ENCODE data around the gene TMEM176A.
"Not testable (repeated sequence)": the region's sequence is repeated elsewhere in the genome, so short reads cannot be mapped to it uniquely, and the experiment has no call there.

Gene TMEM176A

DNA sequence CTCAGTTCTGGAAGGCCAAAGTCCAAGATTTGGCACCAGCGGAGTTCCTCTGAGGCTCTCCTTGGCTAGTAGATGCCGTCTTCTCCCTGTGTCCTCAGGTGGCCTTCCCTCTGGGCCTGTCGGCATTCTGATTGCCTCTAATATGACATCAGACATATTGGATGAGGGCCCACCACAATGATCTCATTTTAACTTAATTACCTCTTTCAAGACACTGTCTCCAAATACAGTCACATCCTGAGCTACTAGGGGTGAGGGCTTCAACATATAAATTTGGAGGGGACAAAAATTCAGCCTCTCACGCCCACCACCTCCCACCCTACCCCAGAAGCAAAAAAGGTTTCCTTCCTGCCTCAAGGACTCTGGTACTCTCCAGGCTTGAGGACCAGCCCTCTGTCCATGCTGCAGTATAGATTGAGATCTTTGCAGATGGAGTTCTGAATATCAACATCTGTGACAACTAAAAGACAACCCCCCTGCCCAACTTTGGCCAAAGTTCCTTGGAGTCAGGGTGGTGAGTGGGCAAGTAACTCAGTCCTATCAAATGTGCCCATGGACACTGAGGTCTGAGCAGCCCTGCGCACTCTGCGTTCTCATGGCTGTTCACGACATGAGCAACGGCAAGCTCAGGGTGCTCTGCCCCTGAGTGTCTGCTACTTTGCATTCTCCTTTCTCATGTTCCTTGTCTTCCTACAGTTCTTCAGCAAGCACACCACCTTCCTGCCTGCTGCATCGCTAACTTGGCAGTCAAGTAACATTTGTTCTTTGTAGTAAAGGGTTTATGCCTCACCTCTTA, 11.9 kb upstream of the TMEM176A start:
- no peak for DNase-seq

DNA sequence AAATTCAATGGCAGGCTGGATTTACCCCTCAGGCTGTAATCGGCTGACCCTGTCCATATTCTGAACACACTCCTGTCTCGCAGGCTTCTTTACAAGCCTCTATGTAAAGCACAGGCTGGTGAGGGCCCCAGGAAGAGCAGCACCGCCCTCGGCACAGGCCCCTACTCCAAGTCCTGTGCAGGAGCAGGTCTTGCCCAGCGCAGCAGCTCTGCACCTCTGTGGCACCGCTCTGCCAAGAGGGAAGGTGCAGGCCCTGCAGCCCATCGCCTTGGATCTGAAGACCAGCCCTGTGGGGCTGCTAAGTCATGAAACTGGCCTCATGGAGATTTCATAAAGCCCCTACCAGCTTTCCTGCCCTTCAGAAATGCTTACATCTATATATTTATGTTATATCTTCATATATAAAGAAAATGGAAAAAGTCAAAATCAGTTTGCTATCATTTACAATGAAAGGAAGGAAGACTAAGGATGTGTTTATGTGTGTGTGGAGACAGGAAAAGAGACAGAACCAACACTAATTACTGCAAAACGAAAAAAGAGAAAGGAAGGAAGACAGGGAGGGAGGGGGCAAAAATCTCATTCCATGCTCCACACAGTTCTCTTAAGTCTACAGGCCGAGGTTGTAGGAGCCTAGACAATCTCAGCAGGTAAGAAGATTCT, 10.0 kb upstream of the TMEM176A start:
- DNase-seq = no peak

DNA sequence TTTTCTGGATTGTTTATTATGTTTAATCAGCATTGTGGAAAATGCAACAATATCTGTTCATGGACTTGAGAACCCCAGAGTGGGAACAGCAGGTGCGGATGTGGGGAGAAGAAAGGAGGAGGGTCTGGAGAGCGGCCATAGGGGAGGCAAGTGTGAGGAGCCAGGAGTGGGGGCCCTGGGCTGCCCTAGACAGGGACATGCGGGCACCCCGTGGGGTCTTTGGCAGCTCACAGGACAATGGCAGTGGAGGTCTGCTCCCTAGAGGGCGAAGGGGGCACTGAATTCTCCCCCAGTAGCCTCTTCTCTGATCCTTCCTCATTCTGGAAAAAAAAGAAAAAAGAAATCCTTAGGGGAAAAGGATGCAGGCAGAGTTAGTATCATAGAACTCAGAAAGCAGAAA, 9.3 kb upstream of the TMEM176A start:
- no peak for DNase-seq

DNA sequence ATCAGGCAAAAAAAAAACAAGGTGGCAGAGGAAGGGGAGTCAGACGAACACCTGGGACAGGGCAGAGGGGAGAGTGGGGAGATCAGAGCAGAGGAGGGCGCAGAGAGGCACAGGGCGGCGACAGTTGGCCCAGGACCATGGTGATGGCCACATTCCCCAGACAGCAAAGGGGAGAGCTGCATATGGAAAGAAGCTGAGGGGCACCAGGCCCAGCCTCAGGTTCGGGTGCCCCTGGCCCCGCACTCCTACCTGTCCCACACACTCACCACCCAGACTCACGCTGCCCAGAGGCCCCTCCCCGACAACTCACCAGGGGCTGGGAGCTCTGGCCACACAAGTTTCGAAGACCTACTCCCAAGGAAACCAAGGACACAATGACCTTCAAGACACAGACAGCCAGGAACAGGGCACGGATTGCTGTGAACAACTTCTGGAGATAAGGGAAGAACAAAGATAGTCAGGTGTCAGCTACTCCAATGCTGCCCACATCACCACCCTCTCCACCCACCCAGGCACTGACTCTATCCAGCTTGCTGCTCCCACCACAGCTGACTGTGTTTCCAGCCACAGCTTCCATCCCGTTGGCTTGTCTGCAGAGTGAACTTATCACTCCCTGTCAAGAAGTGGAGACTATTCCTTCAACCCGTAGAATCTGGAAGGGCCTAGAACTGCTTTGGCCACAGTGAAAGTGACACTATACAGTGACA, 8.7 kb upstream of the TMEM176A start:
- no peak for DNase-seq

DNA sequence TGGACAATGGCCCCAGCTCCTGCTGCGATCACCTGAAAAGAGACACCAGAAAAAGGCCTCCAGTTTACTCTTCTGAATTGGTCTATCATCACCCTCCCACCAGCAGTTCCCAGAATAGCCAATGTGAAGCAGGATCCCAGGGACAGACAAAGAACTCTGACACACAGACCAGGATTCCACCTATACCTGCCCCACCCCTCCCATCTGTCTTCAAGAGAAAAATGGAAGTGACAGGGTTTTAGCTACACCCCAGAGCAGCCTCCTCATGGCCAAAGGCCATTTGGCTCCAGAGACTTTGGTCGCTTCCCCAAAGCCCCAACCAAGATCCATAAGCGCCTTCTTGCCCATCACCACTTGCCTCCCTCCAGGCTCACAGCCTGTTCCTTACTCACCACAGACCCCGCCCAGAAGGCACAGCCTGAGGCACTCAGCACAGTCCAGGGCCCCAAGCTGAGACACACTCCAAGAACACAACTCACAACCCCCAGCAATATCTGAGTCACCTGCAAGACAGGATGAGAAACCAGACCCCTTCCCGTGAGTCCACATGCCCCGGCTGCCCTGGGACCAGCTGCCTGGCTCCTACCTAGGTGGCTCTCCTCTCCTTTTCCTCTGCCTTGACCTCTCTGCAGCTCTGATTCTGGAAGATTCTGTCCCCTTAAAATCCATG, 6.9 kb upstream of the TMEM176A start:
- no peak for DNase-seq

DNA sequence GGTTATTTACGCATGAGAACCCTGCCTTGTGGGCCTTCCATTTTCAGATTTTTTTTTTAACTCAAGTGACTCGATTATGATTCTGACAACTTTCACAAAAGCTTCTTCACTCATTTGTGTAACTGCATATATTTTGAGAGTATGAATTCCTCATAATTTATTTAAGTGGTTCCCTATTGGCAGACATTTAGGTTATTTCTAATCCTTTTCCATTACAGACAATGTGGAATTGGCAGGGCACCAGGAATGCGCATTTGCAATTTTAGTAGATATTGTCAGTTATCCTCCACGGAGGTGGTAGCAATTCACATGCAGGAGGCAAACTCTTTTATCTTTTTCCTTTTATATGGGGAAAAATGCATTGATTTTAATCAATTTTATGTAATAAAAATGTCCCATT, 2.9 kb upstream of the TMEM176A start:
- DNase-seq = no peak

DNA sequence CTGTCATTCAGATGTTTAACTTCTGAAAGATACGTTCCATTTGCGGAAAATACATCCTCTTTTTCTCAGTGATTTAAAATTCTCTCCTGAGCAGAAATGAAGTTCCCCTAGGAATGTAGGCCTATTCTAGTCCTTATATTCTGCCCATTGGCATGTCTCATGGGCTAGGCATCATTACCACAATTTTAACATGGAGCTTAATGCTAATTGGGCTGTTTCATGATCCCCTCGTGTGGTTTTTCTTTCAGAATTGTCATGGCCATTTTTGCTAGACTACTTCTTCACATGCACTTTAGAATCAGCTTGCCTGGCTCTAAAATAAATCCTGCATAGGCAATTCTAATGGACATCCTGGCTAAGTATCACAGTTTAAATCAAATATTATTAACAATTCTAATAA, 1.4 kb upstream of the TMEM176A start:
- no peak for DNase-seq

DNA sequence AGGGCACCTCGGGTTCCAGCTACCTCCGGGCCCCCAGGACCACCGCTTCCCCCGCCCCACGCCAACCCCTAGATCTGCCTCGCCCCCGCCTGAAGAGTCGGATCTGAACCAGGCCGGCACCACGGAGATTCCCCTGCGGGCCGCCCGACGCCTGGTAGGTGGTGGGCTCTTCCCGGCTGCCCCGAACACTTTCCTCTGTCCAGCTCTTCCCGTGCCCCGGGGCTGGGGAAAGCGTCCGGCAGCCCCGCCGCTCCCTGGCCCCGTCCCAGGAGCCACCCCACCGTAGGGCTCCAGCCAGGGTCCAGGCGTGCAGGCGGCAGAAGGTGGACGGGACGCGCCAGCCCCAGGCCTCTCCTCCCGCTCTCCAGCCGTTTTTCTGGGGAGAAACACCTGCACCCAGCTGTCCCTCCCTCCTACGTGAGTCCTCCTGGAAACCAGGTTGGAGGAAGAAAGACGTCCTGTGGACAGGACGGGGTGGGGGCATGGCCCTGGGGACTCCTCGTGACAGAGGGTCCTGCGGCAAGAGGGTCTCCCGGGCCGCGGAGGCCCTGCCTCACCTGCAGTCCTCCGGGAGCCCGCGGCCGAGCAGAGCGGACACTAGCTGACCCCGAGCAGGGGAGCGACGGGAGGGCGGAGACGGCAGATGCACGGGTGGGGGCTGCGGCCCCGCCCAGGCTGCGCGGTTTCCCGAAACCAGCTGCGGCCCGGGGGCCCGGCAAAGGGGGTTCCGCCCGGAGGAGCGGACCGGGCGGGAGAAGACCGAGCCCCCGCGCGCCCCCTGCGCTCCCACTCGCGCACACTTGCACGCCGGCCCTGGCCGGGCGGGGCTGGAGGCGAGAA, 608 bp upstream of the TMEM176A start, which contains the start of gene TMEM176B:
Gene TMEM176B, minus strand, starts transcription at position 624 of the 840 bp plus-strand sequence. CDS start 3,795 bp downstream, outside the sequence.
- no peak for DNase-seq

DNA sequence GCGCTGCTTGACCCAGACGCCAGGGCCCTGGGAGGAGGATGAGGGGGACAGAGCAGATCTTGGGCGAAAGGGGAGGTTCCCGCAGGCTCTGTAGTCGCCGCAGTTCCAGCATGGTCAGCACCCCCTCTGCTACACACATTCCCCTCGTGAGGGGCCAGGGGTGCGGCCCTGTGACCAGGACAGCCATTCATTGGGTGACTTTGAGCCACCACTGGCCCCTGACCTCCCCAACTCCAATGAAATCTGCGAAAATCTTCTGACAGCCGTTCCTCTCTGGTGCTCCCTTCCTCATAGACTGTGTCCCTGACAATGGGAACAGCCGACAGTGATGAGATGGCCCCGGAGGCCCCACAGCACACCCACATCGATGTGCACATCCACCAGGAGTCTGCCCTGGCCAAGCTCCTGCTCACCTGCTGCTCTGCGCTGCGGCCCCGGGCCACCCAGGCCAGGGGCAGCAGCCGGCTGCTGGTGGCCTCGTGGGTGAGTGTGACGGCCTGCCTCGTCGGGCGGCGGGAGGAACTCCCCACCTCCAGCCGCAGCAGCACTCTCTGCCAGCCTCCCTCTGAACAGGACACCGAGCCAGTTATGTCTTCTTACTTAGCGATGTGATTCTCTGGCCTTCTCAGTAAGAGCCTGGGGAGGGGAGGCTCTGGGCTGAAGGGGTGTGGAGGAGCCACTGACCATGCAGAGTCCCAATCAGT, 825 bp downstream of the TMEM176A start:
- DNase-seq = no peak

DNA sequence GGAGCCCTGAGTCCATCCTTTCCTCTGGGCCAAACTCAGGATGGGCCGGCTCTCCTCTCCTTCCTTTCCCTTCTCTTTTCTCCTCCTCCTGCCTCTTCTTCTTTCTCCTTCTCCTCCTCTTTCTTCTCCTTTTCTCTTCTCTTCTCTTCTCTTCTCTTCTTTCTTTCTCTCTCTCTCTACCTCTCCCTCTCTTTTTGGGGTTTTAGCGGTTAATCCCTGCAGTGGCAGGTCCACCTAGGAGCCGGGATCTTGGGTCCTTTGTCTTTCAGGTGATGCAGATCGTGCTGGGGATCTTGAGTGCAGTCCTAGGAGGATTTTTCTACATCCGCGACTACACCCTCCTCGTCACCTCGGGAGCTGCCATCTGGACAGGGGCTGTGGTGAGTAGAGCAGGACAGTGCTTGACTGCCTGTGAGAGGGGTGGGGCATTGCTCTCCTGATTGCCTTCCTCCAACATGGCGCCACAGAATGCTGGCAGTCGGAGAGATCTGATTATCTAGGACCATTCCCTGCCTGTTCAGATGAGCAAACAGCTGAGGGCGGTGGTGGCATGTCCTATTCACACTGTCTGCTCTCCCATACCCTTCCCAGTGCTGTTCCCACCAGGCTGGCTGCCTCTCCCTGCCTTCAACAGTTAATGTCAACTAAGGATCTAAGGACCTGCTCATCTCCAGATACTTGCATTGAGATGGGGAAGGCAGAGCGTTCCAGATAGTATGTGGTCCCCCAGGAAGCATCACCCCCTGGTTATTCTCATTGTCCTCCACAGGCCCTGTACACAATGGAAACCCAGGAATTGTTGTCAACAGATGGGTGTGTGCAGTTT, 1.6 kb downstream of the TMEM176A start:
- DNase-seq = no peak

DNA sequence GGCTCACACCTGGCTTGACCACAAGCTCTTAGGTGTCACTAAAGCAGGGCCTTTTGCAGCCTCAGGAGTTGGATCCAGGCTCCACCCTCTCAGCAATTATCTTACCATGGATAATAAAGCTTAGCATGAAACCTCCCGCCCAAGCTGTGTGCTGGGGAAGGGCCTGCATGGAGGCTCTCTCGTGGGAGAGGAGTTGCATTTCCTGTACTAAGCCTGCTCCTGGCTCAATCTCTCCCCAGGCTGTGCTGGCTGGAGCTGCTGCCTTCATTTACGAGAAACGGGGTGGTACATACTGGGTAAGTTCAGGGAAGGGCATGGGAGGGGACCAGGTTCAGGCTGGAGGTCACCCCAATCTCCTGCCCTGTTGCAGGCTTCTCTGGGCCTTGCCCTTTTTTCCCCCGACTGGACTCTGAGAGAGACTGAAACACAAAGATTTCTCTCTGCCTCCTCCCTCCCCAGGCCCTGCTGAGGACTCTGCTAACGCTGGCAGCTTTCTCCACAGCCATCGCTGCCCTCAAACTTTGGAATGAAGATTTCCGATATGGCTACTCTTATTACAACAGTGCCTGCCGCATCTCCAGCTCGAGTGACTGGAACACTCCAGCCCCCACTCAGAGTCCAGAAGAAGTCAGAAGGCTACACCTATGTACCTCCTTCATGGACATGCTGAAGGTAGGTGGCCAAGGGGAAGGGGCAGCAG, 2.7 kb downstream of the TMEM176A start:
- no peak for DNase-seq

DNA sequence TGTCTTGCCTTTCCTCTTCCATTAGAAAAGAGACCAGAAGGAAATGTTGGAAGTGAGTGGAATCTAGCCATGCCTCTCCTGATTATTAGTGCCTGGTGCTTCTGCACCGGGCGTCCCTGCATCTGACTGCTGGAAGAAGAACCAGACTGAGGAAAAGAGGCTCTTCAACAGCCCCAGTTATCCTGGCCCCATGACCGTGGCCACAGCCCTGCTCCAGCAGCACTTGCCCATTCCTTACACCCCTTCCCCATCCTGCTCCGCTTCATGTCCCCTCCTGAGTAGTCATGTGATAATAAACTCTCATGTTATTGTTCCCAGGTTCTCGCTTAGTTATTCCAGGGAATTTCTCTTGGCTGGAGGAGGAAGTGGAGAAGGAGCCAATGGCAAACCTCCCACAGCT, 4.2 kb downstream of the TMEM176A start:
- no peak for DNase-seq

DNA sequence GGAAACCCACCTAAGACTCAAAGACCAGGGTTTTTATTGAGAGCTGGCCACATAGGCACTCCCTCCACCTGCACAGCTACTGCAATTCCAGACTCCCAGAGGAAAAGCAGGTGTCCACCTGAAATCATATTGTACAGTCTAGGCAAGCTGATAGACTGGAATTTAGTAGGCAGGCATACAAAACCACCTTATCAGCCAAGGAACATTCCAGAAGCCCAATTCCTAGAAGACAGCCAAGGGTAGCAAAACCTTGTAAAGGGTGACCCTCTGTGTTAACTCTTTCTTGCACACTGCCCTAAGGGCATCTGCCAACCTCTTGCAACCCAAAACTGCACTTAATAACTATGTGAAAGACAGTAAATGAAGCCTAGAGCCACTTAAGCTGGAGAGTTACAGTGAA, 5.3 kb downstream of the TMEM176A start:
- DNase-seq = no peak

DNA sequence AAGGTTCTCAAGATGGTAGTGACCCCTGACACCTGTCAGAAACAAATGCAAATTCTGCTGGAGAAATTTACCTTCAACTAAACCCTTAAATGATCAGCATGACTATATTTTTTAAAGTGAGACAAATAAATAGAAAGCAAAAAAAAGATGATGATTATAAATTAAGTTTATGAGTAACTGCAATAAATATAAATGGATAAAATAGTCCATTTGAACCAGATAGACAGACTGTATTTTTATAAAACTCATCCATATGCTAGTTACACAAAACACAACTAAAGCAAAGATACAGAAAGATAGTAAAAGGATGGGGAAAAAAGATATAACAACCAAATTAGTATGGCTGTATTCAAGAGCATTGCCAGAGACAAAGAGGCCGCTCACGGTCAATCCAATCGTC, 5.9 kb downstream of the TMEM176A start:
- DNase-seq = no peak

DNA sequence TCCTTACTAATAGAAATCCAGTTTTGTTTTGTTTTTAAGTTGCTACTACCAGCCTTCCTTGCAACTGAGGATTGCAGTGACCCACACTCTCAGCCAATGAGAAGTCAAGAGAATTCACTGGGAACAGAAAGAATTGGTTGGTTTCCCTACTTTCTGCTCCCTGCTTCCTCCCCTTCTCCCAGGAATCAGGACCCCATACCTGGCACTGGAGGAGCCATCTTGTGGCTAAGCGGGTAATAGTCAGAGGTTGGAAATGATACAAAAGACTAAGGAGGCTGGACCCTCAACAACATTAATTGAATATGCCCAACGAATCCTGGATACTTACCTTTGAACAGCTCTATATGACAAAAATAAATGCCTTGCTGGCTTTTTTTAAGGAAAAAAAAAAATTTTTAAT, 6.3 kb downstream of the TMEM176A start:
- DNase-seq = no peak

DNA sequence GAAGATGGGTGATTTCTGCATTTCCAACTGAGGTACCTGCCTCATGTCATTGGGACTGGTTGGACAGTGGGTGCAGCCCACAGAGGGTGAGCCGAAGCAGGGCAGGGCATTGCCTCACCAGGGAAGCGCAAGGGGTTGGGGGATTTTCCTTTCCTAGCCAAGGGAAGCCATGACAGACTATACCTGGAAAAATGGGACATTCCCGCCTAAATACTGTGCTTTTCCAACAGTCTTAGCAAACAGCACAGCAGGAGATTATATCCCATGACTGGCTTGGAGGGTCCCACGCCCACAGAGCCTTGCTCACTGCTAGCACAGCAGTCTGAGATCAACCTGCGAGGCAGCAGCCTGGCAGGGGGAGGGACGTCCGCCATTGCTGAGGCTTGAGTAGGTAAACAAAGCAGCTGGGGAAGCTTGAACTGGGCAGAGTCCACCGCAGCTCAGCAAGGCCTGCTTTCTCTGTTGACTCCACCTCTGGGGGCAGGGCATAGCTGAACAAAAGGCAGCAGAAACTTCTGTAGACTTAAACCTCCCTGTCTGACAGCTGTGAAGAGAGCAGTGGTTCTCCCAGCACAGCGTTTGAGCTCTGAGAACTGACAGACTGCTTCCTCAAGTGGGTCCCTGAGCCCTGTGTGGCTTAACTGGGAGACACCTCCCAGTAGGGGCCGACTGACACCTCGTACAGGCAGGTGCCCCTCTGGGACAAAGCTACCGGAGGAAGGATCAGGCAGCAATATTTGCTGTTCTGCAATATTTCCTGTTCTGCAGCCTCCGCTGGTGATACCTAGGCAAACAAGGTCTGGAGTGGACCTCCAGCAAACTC, 7.3 kb downstream of the TMEM176A start:
- not testable (repeated sequence) for DNase-seq

DNA sequence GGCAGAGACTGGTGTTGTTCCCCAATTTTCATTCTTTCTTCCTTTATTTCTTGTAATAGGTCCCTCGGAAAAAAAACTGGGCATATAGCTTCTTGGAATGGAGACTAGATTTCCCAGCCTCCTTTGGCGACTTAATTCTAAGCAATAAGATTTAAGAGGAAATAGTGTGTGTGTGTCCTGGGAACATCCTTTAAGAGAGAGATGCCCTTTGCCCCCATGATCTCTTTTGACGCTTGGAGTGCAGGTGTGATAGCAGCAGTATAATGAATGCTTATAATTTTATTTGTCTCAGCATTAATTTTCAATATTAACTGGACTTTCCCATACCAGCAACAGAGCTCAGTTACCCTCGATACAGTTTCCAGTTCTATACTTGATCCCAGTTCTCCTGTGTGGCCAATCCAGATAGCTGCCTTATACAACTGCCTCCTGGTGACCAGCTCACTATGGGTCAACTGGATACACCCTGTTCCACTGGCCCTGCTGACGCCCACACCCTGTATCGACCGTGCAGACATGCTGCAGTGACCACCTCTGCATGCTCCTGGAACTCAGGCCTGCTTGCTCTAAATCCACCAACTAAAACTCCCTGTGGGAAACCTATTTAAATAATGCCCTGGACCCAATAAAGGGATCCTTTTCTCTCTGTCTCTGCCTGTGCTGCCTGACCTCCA, 13.9 kb downstream of the TMEM176A start:
- no peak for DNase-seq

DNA sequence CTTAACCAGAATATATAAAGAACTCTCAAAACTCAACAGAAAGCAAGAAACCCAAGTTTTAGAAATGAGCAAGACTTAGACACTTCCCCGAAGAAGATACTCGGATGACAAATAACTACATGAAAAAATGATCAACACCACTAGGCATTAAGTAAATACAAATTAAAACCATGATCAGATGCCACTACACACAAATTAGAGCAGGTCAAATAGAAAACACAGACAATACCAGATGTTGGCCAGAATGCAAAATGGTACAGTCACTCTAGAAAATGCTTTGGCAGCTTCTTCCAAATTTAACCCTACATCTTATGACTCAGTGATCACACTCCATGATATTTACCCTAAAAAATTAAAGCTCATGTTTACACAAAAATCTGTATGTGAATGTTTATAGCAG, 18.4 kb downstream of the TMEM176A start:
- DNase-seq = no peak

DNA sequence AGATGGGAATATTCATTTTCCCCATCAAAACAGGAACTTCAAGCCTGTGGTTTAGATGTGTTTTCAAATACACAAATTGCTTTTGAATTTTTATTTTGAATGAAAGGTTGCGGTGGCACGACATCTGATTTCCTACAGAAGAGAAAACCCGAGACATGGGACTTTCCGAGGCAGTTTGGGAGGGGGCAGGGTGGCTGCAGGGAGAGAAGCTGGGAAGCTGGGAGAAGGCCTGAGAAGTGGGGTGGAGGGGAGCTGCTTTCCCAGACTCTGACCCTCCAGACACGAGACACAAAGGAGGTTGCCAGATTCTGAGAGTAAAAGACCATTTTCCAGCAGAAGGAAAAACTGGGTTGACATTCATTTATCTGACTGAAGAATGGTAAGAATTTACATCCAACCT, 19.6 kb downstream of the TMEM176A start:
- no peak for DNase-seq

Data from NCI-H2171 (cell line).